Lower leg skin (tissue), 4 donors: Measurements from ENCODE around the gene NIF3L1. TPM values are rescaled to one million over a fixed set of nuclear protein-coding genes. Genes with fewer than 3 reads are reported as not detected.

Experiments used
- DNase-seq, 2 donors: peaks; one replicate each; pipeline ENCODE4 v3.0.0-alpha.2; 2019; ENCODE audit warnings: low spot score in 2 of 2
- H3K4me3 ChIP-seq: fragments of 200-600 bp; sonication (generic); 2 replicates; pipeline ENCODE4 v1.5.1; 2017; ENCODE audit warnings: mild to moderate bottlenecking, low read depth; ENCODE audit not compliant: poor library complexity, severe bottlenecking
- CTCF ChIP-seq, 3 donors: fragments of 450-650 bp; IDR thresholded peaks; one replicate each; pipeline ENCODE4 v1.5.1; 2016; ENCODE audit warnings: antibody characterized with exemption in 3 of 3, mild to moderate bottlenecking in 3 of 3, moderate library complexity in 2 of 3
- POLR2A ChIP-seq, 2 donors: fragments of 450-650 bp; IDR thresholded peaks; one replicate each; pipeline ENCODE4 v1.6.1; 2016 to 2017; ENCODE audit warnings: antibody characterized with exemption in 2 of 2, mild to moderate bottlenecking in 1 of 2, moderate library complexity in 1 of 2
- WGBS, 2 donors: methylation state at CpG; one replicate each; pipeline ENCODE4 v1.1.5; 2018; 5-methylcytosine and 5-hydroxymethylcytosine counted together
- intact Hi-C: fragments of 100-400 bp; cut with DNase I; formaldehyde crosslinking; loops from one replicate; pipeline ENCODE4 v1.15.0; 2023; ENCODE audit warnings: low total_unique reads
- total RNA-seq, 4 donors: library from RNA; depleted of rRNA; stranded (reverse); fragments of >200 nt; gene quantifications; one replicate each; pipeline ENCODE4 v1.1.0, GENCODE V29; 2016

The NIF3L1 gene
- total RNA-seq, 4 donors from 2014 or later, result 19.1 to 41.2 (median 25.2) TPM

GRCh38 chr2:200847269-200847668, 41.9 kb upstream of the NIF3L1 start:
- no peak for DNase-seq
- no peak overlapping the region for H3K4me3 ChIP-seq
- no peak for TF ChIP-seq POLR2A (IDR thresholded peaks at IDR 0.05)
- TF ChIP-seq CTCF (IDR thresholded peaks at IDR 0.05), result no peak
- intact Hi-C loops, result no loop called here

- WGBS, 2 donors, result 93 to 95% methylated on average over 4 of the region's 4 CpGs
- intact Hi-C loops, result no loop called here
Measured at GRCh38 chr2:200847939-200848338, 41.2 kb upstream of the NIF3L1 start.

GRCh38 chr2:200850512-200851256, 38.5 kb upstream of the NIF3L1 start:
- no peak overlapping the region for H3K4me3 ChIP-seq
- DNase-seq, result no peak
- WGBS, 2 donors, result 89 to 90% methylated on average over 14 of the region's 14 CpGs
- TF ChIP-seq POLR2A (IDR thresholded peaks at IDR 0.05) (no peak), CTCF (IDR thresholded peaks at IDR 0.05) (no peak)
- intact Hi-C loops, result no loop called here

More at GRCh38 chr2:200847939-200848338, 41.2 kb upstream of the NIF3L1 start:
- no peak for DNase-seq
- TF ChIP-seq CTCF (IDR thresholded peaks at IDR 0.05) (no peak), POLR2A (IDR thresholded peaks at IDR 0.05) (no peak)
- H3K4me3 ChIP-seq, result no peak overlapping the region

- intact Hi-C loops, result no loop called here
- no peak for DNase-seq
- H3K4me3 ChIP-seq, result no peak overlapping the region
- TF ChIP-seq POLR2A (IDR thresholded peaks at IDR 0.05) (no peak), CTCF (IDR thresholded peaks at IDR 0.05) (no peak)
- 93 to 94% methylated on average over 6 of the region's 6 CpGs for WGBS, 2 donors
Measured at GRCh38 chr2:200851398-200852248, 37.5 kb upstream of the NIF3L1 start.

GRCh38 chr2:200852605-200853004, 36.6 kb upstream of the NIF3L1 start:
- 95 to 97% methylated on average over 2 of the region's 2 CpGs for WGBS, 2 donors
- intact Hi-C loops, result no loop called here
- no peak for TF ChIP-seq POLR2A (IDR thresholded peaks at IDR 0.05)
- TF ChIP-seq CTCF (IDR thresholded peaks at IDR 0.05), result no peak
- no peak for DNase-seq
- H3K4me3 ChIP-seq, result no peak overlapping the region
